HG02884 (cell line): ENCODE data around the gene KIRREL1.

Experiments
- ATAC-seq: cut with Tn5 transposase; IDR thresholded peaks from one replicate; pipeline ENCODE4 v1.9.1; 2021; ENCODE audit warnings: mild to moderate bottlenecking, moderate library complexity; ENCODE audit not compliant: unreplicated experiment

Gene KIRREL1

DNA sequence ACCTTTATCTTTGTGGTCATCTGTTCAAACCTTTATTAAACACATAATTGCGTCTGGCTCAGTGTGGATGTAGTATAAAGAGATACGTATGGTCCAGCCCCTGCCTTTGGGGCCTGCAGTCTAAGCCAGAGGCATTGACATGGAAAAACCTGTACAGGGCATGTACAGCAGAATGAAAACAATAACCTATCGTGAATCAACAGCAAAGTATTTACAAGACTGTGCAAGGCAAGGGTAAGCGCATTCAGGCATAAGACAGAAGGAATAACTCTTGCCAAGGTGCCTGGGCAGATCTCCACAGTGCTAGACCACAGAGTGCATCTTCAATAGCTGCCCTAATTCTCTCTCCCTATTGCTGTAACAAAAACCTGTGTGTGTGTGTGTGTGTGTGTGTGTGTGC lies 35.5 kb downstream of the KIRREL1 start:
- no peak for ATAC-seq

DNA sequence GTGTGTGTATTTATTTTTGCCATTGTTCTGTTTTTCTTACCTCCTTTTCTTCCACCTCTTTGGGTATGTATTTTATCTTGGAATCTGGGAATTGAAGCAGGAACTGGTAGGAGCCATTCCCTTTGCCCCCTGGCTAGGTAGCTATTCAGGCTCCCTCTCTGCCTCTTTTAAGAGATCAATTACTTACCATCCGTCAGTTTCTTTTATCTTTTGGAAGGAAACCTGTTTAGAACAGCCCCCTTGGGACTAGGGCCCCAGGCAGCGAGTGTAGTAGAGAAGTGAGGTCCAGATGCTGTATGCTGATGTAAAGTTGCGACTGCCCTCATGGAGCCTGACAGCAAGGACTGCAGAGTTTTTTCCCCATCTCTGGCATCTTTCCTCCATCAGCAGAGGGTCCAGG lies 41.6 kb downstream of the KIRREL1 start:
- no peak for ATAC-seq

DNA sequence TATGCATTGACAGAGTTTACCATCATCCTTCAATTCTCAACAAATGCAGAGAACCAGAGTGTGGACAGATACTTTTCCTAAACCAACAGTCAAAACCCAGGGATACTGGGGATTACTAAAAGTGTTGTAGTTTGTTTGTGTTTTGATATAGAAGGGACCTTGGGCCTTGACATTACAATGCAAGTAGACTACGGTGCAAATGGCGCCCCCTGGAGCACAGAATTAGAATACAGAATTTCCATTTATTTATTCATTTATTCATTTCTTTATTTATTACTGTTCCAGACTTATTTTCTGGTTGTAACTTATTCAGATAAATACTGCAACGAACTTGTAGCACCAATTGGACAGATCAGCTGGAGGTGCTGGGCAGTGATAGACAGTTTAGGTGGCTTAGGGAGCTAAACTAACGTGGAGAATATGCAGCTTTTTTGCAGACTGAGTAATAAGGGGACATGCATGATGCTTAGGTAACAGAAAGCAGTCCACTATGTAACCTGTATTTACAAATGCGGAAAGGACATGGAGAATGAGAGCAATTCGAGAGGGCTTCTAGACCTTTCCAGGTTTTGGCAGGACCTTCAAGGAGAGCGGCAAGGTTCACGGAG lies 42.6 kb downstream of the KIRREL1 start:
- no peak for ATAC-seq

DNA sequence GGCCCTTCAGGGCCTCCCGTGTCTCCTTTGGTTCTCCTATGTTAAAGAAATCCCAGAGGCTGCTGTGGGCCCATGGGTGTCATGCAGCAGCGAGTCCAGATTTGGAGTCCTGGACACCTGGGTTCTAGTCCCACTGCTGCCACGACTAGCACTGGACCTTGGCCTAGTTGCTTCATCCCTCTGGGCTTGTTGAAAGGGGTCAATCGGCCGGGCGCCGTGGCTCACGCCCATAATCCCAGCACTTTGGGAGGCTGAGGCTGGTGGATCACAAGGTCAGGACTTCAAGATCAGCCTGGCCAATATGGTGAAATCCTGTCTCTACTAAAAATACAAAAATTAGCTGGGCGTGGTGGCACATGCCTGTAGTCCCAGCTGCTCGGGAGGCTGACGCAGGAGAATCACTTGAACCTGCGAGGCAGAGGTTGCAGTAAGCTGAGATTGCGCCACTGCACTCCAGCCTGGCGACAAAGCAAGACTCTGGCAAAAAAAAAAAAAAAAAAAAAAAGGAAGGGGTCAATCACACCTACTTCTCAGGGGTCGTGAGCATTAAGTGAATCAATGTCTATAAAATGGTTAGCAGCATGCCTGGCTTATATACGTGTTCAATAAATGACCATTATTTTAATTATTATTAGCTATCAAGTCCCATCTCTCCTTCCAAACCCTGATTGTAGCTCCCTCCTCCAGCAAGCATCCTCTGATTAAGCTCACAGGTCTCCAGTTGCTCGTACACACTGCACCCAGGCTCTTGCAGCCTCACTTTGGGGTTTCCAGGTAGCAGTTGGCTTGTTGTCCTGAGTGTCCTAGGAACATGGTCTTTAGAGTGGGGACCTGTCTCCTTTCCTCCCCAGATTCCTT lies 43.8 kb downstream of the KIRREL1 start:
- ATAC-seq, result no peak

DNA sequence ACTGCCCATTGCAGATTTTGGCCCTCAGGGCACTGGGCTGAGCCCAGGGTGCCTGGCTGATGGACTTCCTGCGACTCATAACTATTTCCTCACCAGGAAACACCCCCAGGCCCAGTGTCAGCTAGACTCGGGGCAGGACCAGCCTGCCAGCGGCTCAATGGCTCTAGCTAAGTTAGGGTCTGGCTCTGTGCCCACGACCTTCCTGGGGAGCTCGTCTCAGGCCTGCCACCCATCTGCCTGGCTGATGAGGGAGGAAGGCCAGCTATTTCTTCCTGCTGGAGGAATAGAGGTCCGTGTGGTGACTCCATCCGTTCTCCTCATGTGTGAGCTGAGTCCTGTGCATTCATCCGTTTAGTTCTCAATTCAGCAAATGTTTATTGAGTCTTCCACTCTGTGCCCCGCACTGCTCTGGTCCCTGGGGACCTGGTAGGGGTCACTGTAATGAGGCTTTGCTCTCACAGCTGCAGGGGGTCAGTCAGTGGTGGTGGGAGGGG lies 44.5 kb downstream of the KIRREL1 start:
- no peak for ATAC-seq

DNA sequence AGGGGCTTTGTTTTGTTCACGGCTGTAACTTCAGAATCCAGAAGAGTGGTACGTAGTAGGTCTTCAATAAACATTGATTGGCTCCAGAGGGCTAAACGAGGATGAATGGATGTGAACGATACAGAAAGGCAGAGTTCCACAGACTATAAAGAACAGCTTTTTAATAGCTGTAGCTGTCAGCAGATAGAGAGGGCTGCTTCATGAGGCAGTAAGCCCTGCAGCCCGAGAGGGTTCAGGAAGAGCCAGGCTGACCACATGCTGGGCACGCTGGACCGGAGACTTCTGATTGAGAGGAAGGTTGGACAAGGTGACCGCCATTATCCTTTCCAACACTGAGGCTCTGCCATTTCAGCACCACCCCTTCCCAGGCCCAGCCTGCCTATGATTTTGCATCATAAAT lies 45.3 kb downstream of the KIRREL1 start:
- ATAC-seq, result no peak

DNA sequence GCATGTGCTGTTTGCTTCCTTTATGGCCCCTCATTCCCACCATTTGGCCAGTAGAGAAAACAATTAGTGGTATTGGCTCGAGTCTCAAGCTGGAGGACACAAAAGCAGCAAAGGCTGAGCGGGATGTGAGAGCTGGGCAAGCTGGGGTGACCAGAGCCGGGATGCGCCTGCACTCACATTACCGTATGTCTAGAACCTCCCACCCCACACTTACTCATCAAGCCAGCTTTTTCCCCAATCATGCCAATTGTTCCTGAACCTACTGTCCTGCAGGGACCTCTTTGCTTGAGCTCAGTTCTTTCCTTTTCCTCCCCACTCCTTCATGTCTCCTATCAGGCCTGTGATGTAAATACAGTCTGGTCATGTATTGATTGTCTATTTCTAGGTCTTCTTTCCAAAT lies 45.9 kb downstream of the KIRREL1 start:
- no peak for ATAC-seq

DNA sequence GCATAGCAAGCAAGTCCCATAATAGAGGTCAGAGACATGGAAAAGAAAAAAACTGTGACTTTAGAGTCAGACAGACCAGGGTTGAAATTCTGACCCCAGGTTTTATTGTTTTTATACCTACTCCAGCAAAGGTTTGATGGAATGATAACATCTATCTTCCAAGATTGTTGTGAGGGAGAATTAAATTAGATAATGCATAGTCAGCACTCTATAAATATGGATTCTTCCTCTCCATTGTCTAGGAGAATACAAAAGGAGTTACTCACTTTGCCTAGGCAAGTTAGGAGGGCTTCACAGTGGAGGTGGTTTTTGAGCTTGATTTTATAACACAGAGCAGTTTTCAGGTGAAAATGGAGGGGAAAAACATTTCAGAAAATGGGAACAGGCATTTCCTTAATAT lies 46.9 kb downstream of the KIRREL1 start:
- no peak for ATAC-seq

DNA sequence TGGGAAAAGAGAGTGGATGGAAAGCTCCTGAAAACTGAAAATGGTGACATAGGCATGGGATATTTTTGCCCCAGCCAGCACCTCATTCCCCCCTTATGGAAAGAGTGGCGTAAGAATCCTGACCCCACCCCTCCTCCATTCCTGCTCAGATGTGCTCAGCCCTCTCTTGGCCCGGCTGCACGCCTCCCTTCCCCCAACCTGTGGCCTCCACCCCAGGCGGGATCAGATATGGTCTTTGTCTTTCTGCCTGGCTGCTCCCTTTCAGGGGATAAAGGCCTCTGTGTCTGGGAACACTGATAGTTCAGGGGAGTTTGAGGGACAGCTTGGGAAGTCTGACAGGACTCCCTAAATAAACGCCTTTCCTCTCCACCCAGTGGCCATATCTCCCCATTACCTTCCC lies 49.8 kb downstream of the KIRREL1 start:
- ATAC-seq, result no peak

DNA sequence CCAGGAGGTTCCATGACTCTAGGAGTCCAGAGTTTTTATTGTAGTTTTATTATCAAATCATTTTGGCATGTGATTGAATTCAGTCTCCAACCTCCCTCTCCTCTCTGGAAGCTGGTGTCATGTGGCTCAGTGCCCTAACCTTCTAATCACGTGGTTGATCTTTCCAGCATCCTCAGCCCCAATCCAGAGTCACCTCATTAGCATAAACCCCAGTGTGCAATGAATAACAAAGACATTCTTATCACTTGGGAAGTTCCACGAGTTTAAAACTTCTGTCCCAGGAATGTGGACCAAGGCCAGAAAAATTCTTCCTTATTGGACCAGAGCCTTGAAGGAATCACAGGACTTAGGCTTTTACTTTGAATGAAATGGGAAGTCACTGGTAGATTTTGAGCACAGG lies 52.2 kb downstream of the KIRREL1 start:
- no peak for ATAC-seq

DNA sequence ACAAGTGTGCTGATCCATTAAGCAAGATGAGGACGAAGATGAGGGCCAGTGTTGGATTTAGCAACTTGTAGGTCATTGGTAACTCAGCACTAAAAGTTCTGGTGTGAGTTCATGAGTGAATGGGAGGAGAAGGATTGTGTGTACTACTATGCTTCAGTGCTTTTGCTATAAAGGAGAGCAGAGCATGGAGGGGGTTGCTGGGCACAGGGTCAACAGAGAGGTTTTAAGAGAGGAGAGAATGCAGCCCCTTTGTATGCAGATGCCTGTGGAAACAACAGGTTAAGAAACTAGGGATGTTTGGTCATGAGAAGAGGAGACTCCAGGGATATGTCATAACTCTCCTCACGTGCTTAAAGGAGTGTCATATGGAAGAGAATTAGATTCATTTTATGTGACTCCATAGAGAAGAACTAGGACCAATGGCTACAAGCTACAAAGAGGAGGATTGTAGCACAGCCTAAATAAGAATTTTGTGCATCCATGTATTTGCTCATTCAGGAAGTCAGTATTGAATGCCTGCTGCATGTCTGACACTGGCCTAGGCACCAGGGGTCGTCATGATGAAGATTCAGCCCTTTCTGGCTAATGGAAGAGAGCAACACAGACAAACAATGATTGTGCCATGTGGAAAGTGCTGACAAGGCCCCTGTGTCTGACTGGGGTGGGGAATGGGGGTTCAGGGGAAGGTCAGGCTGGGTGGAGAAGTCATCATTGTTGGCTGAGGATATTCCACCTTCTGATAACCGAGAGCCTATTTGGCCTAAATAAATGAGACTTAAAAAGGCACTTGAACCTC lies 53.5 kb downstream of the KIRREL1 start:
- ATAC-seq, result no peak

DNA sequence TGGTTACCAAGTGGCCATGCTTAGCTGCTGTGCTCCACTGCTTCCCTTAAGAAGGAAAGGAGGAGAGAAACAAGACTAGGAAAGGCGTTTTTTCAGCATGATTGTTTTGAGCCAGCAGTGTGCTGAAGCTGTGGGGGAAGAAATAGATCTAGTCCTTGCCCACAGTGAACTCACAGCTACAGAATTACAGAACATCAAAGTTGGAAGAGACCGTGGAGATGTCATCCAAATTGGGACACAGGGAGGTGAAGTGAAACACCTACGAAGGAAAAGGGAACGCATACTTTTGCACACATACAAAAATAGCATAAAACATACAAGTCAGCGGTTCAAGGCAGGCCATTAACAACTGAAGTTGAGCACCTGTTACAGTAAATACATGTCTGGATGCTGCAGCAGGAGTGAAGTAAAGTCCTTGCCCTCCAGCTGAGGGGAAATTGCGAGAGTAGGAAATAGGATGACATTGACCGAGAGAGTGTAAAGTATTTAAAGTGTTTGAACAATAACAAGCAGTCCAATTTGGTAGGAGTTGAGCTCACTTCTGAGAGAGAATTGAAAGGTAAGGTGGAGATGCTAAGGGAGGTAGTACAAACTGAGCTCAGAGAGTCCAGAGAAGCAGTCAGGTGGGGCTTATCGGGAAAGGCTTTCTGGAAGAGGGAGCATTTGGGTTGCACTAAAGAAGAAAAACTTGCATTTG lies 55.1 kb downstream of the KIRREL1 start:
- no peak for ATAC-seq

DNA sequence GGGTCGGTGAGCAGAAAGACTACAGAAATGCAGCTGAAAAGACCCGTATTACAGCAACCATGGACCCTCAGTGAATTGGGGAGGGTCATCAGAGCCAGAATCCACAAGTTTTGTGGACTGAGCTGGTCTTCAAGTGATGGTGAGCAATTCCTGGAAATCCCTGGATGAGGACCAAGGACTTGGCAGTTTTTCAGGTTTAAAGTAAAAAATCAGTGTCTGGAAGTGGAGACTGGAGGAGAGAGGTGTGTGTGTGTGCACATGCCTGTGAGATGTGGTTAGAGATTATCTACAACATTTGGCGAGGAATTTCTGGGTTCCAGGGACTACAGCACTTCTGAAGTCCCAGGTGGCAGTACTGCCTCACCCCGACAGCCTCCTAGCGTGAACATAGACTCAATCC lies 56.4 kb downstream of the KIRREL1 start:
- no peak for ATAC-seq

DNA sequence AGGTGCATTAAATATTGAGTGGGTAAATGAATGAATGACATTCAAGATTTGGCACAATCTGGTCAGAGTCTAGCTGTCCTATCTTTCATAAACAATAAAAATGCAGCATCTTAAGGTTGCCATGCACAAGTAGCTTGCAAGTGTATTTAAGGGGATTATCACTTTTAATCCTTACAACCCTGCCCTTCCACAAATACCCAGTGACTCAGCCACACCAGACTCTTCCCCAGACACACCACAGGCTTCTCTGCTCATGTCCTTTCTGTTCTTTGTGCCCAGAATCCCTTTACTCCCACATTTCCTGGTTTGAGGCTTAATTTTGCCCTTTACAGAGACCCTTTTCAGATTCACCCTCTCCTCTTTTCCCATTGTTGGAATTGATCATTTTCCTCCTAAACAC lies 59.8 kb downstream of the KIRREL1 start:
- no peak for ATAC-seq

DNA sequence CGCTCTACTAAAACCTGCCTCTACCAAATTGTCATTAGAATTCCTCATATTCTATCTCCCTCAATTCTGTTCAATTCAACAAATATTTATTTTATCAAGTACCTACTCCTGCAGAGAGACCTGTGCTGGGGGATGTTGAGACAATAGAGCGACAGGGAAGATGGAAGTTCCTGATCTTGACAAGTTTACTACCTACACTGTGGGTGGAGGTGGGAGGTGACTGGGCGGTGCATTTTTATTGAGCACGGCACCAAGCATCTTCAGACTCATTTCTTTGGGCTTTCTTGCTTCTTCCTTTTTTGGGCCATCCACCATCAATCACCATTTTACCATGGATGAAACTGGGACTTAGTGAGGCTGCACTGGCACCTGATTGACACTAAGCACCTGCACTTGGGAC lies 61.3 kb downstream of the KIRREL1 start:
- ATAC-seq, result no peak

DNA sequence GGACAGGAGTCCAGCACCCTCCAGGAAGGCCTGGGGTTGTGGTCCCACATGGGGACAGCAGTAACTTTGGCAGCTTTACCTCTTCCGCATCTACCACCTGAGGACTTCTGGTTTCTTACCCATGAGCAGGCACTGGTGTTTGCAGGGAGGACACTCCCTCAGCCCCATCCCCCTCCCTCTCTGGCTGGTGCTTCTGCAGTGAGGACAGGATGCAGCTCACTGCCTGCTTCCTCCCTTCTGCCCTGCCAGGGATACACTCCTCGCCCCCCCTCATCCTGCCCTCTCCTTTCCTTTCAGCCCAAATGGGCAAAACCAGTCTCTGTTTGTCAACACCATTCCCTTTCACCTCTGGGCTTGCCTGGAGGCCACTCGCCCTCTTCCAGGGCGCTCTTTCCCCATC lies 62.4 kb downstream of the KIRREL1 start:
- no peak for ATAC-seq

DNA sequence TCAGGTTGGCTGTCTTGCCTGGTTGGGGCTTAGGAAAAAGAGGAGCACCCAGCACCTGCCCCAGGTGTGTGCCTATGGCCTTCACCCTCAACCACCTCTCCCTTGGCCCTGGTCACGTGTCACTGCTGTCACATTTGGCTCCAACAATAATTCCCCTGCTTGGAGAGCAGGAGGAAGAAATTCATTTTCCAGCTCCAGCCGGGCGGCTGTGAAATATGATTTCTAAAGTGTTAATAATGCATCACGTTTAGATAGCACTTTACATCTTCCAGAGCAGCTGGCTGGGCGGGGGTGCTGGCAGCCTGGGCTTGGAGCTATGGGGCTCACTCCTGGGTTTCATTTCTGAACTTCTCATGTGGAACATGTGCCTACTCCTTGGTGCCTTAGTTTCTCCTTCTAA lies 63.1 kb downstream of the KIRREL1 start:
- ATAC-seq, result no peak

DNA sequence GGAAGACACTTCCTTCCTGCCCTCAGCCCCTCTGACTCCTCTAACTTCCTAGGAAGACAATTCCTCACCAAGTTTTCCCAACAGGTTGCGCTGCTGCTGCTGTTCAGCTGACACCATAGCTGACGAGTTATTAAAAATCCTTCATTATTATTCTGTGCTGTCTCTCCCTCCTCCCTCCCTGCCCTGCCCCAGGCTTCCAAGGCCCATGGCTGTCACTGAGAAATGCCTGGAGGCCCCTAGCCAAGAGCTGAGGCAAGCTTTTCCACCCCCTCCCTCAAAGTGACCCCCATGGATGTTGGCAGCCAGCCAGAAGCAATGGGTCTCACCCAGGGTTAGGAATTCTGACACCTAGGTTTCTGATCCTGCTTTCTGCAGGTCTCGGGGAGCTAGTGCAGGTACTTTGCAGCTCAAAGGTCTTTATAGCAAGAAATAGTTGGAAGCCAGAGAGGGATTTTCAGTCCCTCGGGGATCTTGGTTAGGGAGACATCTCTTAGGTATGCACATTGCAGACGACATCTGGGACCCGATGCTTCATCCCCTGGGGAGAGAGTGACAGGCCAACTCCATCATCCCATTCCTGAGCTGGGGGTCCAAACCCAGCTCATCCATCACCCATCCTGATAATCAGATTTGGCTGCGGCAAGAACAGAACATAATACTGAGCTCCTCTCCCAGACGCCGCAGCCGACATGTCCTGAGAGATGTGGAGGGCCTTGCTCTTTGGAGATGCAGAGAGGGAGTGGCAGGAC lies 65.0 kb downstream of the KIRREL1 start:
- ATAC-seq, result no peak

DNA sequence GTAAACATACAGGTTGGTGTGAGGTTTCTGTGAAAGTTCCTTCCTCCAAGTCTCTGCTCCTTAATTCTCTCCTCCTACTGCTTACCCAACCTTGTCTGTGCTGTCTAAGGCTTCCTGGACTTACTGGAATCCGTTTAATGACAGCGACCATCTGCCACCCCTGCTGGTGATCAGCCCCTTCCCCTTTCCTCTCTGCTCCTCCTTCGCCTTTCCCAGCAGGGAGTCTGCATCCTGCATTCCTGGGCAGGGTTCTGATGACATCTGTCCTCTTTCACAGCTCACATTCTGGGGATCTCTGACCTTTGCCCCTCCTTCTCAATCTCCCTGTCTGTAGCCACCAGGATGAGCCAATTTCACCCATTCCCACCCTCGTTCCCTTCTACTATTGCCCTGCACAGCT lies 66.5 kb downstream of the KIRREL1 start:
- ATAC-seq, result no peak

DNA sequence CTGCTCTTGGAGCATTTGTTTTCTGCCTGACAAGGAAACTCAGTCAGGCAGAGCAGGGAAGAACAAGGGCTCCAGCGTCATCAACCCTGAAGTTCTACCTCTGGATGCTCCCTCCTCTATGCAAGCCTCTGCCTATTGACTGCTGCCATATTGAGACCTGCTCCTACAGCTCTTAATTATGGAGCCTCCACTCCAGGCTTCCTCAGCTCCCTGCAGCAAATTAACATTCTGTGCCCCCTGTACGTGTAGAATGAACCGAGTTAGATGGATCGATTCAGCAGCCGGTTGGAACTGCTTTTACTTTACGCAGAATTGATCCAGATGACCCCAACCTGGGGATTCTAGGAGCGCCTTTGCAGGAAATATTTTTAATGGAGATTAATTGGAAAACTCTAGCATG lies 68.7 kb downstream of the KIRREL1 start:
- ATAC-seq, result no peak
